Neural crest cell (in vitro differentiated cells): ENCODE results near the gene UBAP2. TPM values are rescaled to one million over a fixed set of nuclear protein-coding genes. Genes with fewer than 3 reads are reported as not detected.

Experiments
- DNase-seq: peaks from one replicate; pipeline ENCODE4 v3.0.0; 2021; ENCODE audit warnings: low read depth, mixed read lengths, low spot score
- H3K27ac Mint-ChIP-seq: one replicate; pipeline ENCODE4 v1.8.0; 2021; ENCODE audit warnings: mild to moderate bottlenecking, mixed read lengths; ENCODE audit not compliant: unreplicated experiment
- H3K27me3 Mint-ChIP-seq: 2 replicates; pipeline ENCODE4 v1.8.0; 2021; ENCODE audit warnings: low read depth, mild to moderate bottlenecking, mixed read lengths
- H3K36me3 Mint-ChIP-seq: 2 replicates; pipeline ENCODE4 v1.8.0; 2021; ENCODE audit warnings: low read depth, mild to moderate bottlenecking, mixed read lengths
- H3K4me1 Mint-ChIP-seq: 2 replicates; pipeline ENCODE4 v1.8.0; 2021; ENCODE audit warnings: mixed read lengths
- H3K4me3 Mint-ChIP-seq: one replicate; pipeline ENCODE4 v1.8.0; 2021; ENCODE audit warnings: mild to moderate bottlenecking, mixed read lengths
- H3K9me3 Mint-ChIP-seq: 2 replicates; pipeline ENCODE4 v1.8.0; 2021; ENCODE audit warnings: mixed read lengths
- total RNA-seq: library from RNA; stranded (reverse); gene quantifications from 2 replicates; pipeline ENCODE4 v1.2.1, GENCODE V29; 2021
- TF ChIP-seq, protein P1 (sequence below): fragments of 200-600 bp; sonication (generic); conservative IDR thresholded peaks from 2 replicates; pipeline ENCODE4 v1.5.0; 2021; ENCODE audit warnings: antibody characterized with exemption, mild to moderate bottlenecking

UBAP2 gene
- total RNA-seq, 1 donor from 2014 or later: 62.7 TPM

DNA sequence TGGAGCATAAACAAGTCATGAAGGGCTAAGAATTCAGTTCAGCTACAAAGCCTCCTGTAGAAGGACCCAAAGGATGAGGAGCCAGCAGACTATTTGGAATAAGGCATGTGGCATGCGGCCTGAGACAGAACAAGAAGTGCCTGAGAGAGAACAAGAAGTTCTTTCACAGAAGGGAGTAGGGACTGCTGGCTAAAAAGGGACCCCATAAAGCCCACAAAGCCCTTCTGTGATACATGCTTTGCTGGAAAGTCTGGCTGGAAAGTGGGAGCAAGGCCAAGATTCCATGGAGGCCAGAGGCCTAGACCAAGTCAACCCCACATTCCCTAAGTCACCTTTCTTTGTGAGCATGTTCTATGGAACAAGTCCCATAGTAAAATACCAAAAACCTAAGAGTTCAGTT is 35.9 kb upstream of the UBAP2 start:
- DNase-seq: peak; percentile 2
- peaks cover 3% of the 10 kb centered on the region for H3K36me3 Mint-ChIP-seq
- peak overlapping the region; percentile 79 for H3K27ac Mint-ChIP-seq
- H3K9me3 Mint-ChIP-seq: no peaks in the 10 kb centered on the region
- TF ChIP-seq, protein P1, sequence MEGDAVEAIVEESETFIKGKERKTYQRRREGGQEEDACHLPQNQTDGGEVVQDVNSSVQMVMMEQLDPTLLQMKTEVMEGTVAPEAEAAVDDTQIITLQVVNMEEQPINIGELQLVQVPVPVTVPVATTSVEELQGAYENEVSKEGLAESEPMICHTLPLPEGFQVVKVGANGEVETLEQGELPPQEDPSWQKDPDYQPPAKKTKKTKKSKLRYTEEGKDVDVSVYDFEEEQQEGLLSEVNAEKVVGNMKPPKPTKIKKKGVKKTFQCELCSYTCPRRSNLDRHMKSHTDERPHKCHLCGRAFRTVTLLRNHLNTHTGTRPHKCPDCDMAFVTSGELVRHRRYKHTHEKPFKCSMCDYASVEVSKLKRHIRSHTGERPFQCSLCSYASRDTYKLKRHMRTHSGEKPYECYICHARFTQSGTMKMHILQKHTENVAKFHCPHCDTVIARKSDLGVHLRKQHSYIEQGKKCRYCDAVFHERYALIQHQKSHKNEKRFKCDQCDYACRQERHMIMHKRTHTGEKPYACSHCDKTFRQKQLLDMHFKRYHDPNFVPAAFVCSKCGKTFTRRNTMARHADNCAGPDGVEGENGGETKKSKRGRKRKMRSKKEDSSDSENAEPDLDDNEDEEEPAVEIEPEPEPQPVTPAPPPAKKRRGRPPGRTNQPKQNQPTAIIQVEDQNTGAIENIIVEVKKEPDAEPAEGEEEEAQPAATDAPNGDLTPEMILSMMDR: no peak
- no peak overlapping the region for H3K4me3 Mint-ChIP-seq
- peaks cover 12% of the 10 kb centered on the region for H3K4me1 Mint-ChIP-seq
- H3K27me3 Mint-ChIP-seq: no peaks in the 10 kb centered on the region

GRCh38 chr9:34079181-34079580 is 30.5 kb upstream of the UBAP2 start:
- no peaks in the 10 kb centered on the region for H3K27me3 Mint-ChIP-seq
- no peaks in the 10 kb centered on the region for H3K36me3 Mint-ChIP-seq
- H3K4me1 Mint-ChIP-seq: peaks cover 6% of the 10 kb centered on the region
- H3K27ac Mint-ChIP-seq: peak overlapping the region; percentile 27
- H3K4me3 Mint-ChIP-seq: no peak overlapping the region
- no peaks in the 10 kb centered on the region for H3K9me3 Mint-ChIP-seq
- TF ChIP-seq, protein P1: no peak
- DNase-seq: no peak

- peak overlapping the region; percentile 28 for H3K27ac Mint-ChIP-seq
- H3K4me3 Mint-ChIP-seq: no peak overlapping the region
- H3K27me3 Mint-ChIP-seq: no peaks in the 10 kb centered on the region
- no peak for DNase-seq
- no peaks in the 10 kb centered on the region for H3K36me3 Mint-ChIP-seq
- H3K4me1 Mint-ChIP-seq: peaks cover 3% of the 10 kb centered on the region
- TF ChIP-seq, protein P1: no peak
- no peaks in the 10 kb centered on the region for H3K9me3 Mint-ChIP-seq
These were observed 24.3 kb upstream of the UBAP2 start for GRCh38 chr9:34072868-34073590.

- Mint-ChIP-seq H3K27ac (peak overlapping the region; percentile 28), H3K27me3 (no peaks in the 10 kb centered on the region), H3K9me3 (no peaks in the 10 kb centered on the region), H3K4me1 (peaks cover 3% of the 10 kb centered on the region), H3K36me3 (no peaks in the 10 kb centered on the region), H3K4me3 (no peak overlapping the region)
- DNase-seq: no peak
- TF ChIP-seq, protein P1: no peak
These were observed 23.7 kb upstream of the UBAP2 start for GRCh38 chr9:34072410-34072809.

GRCh38 chr9:34070606-34071324 is 22.1 kb upstream of the UBAP2 start:
- H3K36me3 Mint-ChIP-seq: no peaks in the 10 kb centered on the region
- no peak overlapping the region for H3K4me3 Mint-ChIP-seq
- no peak for DNase-seq
- TF ChIP-seq, protein P1: no peak
- peaks cover 3% of the 10 kb centered on the region for H3K4me1 Mint-ChIP-seq
- no peak overlapping the region for H3K27ac Mint-ChIP-seq
- H3K9me3 Mint-ChIP-seq: no peaks in the 10 kb centered on the region
- no peaks in the 10 kb centered on the region for H3K27me3 Mint-ChIP-seq
